Liver (tissue), 9 donors: ENCODE data around the gene USP31. TPM values are rescaled to one million over a fixed set of nuclear protein-coding genes. Genes with fewer than 3 reads are reported as not detected.

Experiments used
- DNase-seq: peaks from one replicate; pipeline ENCODE4 v3.0.0-alpha.2; 2017; ENCODE audit warnings: low spot score
- H3K27ac ChIP-seq, 2 donors: one replicate each; pipeline ENCODE4 v1.7.0; 2013; ENCODE audit warnings: inconsistent platforms in 2 of 2, low read length in 2 of 2, control low read depth in 1 of 2, low read depth in 1 of 2, mild to moderate bottlenecking in 1 of 2
- H3K27me3 ChIP-seq, 4 donors: one replicate each; pipeline versions ENCODE4 v1.6.1 to v1.7.0; 2013; ENCODE audit warnings: low read length in 3 of 4, inconsistent platforms in 1 of 4, mild to moderate bottlenecking in 1 of 4, moderate library complexity in 1 of 4; ENCODE audit not compliant: control insufficient read depth in 4 of 4, insufficient read depth in 4 of 4
- H3K36me3 ChIP-seq, 4 donors: one replicate each; pipeline versions ENCODE4 v1.6.1 to v1.7.0; 2013; ENCODE audit warnings: low read length in 3 of 4, mild to moderate bottlenecking in 3 of 4, low read depth in 1 of 4, moderate library complexity in 1 of 4; ENCODE audit not compliant: control insufficient read depth in 4 of 4, insufficient read depth in 3 of 4
- H3K4me1 ChIP-seq, 4 donors: one replicate each; pipeline versions ENCODE4 v1.6.1 to v1.7.0; 2013; ENCODE audit warnings: low read length in 3 of 4, mild to moderate bottlenecking in 3 of 4, moderate library complexity in 1 of 4; ENCODE audit not compliant: control insufficient read depth in 4 of 4, insufficient read depth in 4 of 4
- H3K4me3 ChIP-seq, 3 donors: one replicate each; pipeline versions ENCODE4 v1.6.1 to v1.7.0; 2013; ENCODE audit warnings: low read length in 3 of 3, control low read depth in 1 of 3, low read depth in 1 of 3, mild to moderate bottlenecking in 1 of 3
- H3K9ac ChIP-seq, 2 donors: one replicate each; pipeline ENCODE4 v1.7.0; 2013; ENCODE audit warnings: low read length in 2 of 2, mild to moderate bottlenecking in 2 of 2, moderate library complexity in 2 of 2, control low read depth in 1 of 2, low read depth in 1 of 2
- H3K9me3 ChIP-seq, 4 donors: one replicate each; pipeline versions ENCODE4 v1.6.1 to v1.7.0; 2013; ENCODE audit warnings: low read length in 3 of 4; ENCODE audit not compliant: control insufficient read depth in 4 of 4
- EGR1 ChIP-seq, 2 donors: IDR thresholded peaks; 2 replicates each; pipeline ENCODE4 v1.6.1; 2016 to 2018; ENCODE audit warnings: antibody characterized with exemption in 2 of 2, low read depth in 2 of 2
- FOXA1 ChIP-seq: IDR thresholded peaks from 2 replicates; pipeline ENCODE4 v1.6.1; 2016; ENCODE audit warnings: antibody characterized with exemption
- FOXA2 ChIP-seq: IDR thresholded peaks from 2 replicates; pipeline ENCODE4 v1.6.1; 2016; ENCODE audit warnings: antibody characterized with exemption
- GABPA ChIP-seq, 2 donors: IDR thresholded peaks in 1 of 2; conservative IDR thresholded peaks in 1 of 2; 2 replicates each; pipeline ENCODE4 v1.6.1; 2016; ENCODE audit warnings: antibody characterized with exemption in 2 of 2, mild to moderate bottlenecking in 1 of 2, moderate library complexity in 1 of 2
- HNF4A ChIP-seq, 2 donors: conservative IDR thresholded peaks; 2 replicates each; pipeline ENCODE4 v1.6.1; 2016; ENCODE audit warnings: antibody characterized with exemption in 2 of 2, mild to moderate bottlenecking in 2 of 2
- HNF4G ChIP-seq: IDR thresholded peaks from 2 replicates; pipeline ENCODE4 v1.6.1; 2016; ENCODE audit warnings: antibody characterized with exemption
- JUND ChIP-seq, 2 donors: IDR thresholded peaks; 2 replicates each; pipeline ENCODE4 v1.6.1; 2016; ENCODE audit warnings: antibody characterized with exemption in 2 of 2
- NR2F2 ChIP-seq: IDR thresholded peaks from 2 replicates; pipeline ENCODE4 v1.6.1; 2016; ENCODE audit warnings: antibody characterized with exemption
- RAD21 ChIP-seq, 2 donors: IDR thresholded peaks; 2 replicates each; pipeline ENCODE4 v1.6.1; 2016; ENCODE audit warnings: antibody characterized with exemption in 2 of 2, mild to moderate bottlenecking in 2 of 2
- RXRA ChIP-seq, 2 donors: IDR thresholded peaks; 2 replicates each; pipeline ENCODE4 v1.6.1; 2017 to 2018; ENCODE audit warnings: antibody characterized with exemption in 2 of 2, mild to moderate bottlenecking in 1 of 2
- SP1 ChIP-seq: IDR thresholded peaks from 2 replicates; pipeline ENCODE4 v1.6.1; 2018; ENCODE audit warnings: antibody characterized with exemption, mild to moderate bottlenecking
- TAF1 ChIP-seq: conservative IDR thresholded peaks from 2 replicates; pipeline ENCODE4 v1.6.1; 2016; ENCODE audit warnings: antibody characterized with exemption, mild to moderate bottlenecking
- YY1 ChIP-seq: IDR thresholded peaks from 2 replicates; pipeline ENCODE4 v1.6.1; 2016; ENCODE audit warnings: antibody characterized with exemption, mild to moderate bottlenecking
- WGBS: extraction: QIAGEN DNeasy Blood & Tissue Kit; methylation state at CpG from one replicate; pipeline ENCODE4 v1.1.7; 2013; 5-methylcytosine and 5-hydroxymethylcytosine counted together
- polyA plus RNA-seq, 2 donors: library from polyadenylated mRNA; stranded (reverse) in 1 of 2; unstranded in 1 of 2; fragments of 200-250 nt in 1 of 2; fragments of >200 nt in 1 of 2; fragmentation: Nextera tagmentation in 1 of 2; extraction: Ambion mirVana in 1 of 2; gene quantifications; one replicate each; pipeline versions ENCODE4 v1.2.1 to v1.2.3, GENCODE V29; 2013 to 2015
- total RNA-seq, 2 donors: library from RNA; depleted of rRNA; stranded (reverse); fragments of >200 nt; gene quantifications; one replicate each; pipeline ENCODE4 v1.2.3, GENCODE V29; 2014
- TF ChIP-seq, protein P1 (sequence below): IDR thresholded peaks from 2 replicates; pipeline ENCODE4 v1.6.1; 2016; ENCODE audit warnings: antibody characterized with exemption
- TF ChIP-seq, protein P2 (sequence below): fragments of 150-350 bp; IDR thresholded peaks from 2 replicates; pipeline ENCODE4 v1.5.1; 2017; ENCODE audit warnings: improper control_type of control experiment, low read depth, low read length; ENCODE audit not compliant: missing input control
- TF ChIP-seq, protein P3 (sequence below): IDR thresholded peaks from 2 replicates; pipeline ENCODE4 v1.6.1; 2016; ENCODE audit warnings: antibody characterized with exemption
- TF ChIP-seq, protein P4 (sequence below): IDR thresholded peaks from 2 replicates; pipeline ENCODE4 v1.6.1; 2016; ENCODE audit warnings: antibody characterized with exemption, mild to moderate bottlenecking
- TF ChIP-seq, protein P5 (sequence below): IDR thresholded peaks from 2 replicates; pipeline ENCODE4 v1.6.1; 2016; ENCODE audit warnings: antibody characterized with exemption
- donor health status: healthy.
- donor health status: healthy.
- donor health status: healthy.
- donor health status: healthy.
- donor health status: healthy.

Gene USP31
- total and polyA plus RNA-seq, 4 donors, result 2.4 to 16.4 (median 3.8) TPM

DNA sequence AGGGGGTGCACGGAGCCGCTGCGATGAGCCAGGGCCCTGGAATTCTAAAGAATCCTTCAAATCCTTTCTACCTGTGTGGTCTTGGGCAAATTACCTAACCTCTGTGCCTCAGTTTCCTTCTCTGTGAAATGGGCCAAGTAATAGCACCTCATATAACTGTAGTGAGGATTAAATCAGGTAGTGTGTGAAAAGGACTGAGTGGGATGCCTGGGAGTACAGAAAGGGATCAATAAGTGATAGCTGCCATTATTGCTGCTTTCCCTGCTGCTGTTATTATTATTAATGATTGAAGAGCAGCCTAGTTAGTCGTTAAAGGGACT is 34.3 kb upstream of the USP31 start:
- H3K4me1 ChIP-seq, result peaks cover 0 to 11% (median 7%) of the 10 kb centered on the region in 4 donors
- DNase-seq, result no peak
- peaks cover 2 to 13% (median 7%) of the 10 kb centered on the region in 4 donors for H3K27me3 ChIP-seq
- no peak overlapping the region for H3K27ac ChIP-seq
- no peak overlapping the region for H3K9ac ChIP-seq
- no peak overlapping the region for H3K4me3 ChIP-seq
- no peaks in the 10 kb centered on the region for H3K36me3 ChIP-seq
- 20% methylated on average over 4 of the region's 4 CpGs for WGBS
- H3K9me3 ChIP-seq, result no peaks in the 10 kb centered on the region
- TF ChIP-seq FOXA1 (no peak), HNF4G (no peak), RXRA (IDR thresholded peaks at IDR 0.05) (no peak), SP1 (no peak), FOXA2 (no peak), JUND (IDR thresholded peaks at IDR 0.05) (no peak), HNF4A (conservative IDR thresholded peaks at IDR 0.05) (no peak), RAD21 (IDR thresholded peaks at IDR 0.05) (no peak), YY1 (no peak), GABPA (IDR thresholded peaks at IDR 0.05 in 1 of 2, conservative IDR thresholded peaks at IDR 0.05 in 1 of 2) (no peak), EGR1 (IDR thresholded peaks at IDR 0.05; ENCODE audit: low read depth in 2 of 2) (no peak), TAF1 (no peak), NR2F2 (no peak)
- TF ChIP-seq, protein P1, sequence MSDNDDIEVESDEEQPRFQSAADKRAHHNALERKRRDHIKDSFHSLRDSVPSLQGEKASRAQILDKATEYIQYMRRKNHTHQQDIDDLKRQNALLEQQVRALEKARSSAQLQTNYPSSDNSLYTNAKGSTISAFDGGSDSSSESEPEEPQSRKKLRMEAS, result no peak
- TF ChIP-seq, protein P2, sequence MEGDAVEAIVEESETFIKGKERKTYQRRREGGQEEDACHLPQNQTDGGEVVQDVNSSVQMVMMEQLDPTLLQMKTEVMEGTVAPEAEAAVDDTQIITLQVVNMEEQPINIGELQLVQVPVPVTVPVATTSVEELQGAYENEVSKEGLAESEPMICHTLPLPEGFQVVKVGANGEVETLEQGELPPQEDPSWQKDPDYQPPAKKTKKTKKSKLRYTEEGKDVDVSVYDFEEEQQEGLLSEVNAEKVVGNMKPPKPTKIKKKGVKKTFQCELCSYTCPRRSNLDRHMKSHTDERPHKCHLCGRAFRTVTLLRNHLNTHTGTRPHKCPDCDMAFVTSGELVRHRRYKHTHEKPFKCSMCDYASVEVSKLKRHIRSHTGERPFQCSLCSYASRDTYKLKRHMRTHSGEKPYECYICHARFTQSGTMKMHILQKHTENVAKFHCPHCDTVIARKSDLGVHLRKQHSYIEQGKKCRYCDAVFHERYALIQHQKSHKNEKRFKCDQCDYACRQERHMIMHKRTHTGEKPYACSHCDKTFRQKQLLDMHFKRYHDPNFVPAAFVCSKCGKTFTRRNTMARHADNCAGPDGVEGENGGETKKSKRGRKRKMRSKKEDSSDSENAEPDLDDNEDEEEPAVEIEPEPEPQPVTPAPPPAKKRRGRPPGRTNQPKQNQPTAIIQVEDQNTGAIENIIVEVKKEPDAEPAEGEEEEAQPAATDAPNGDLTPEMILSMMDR, result no peak
- TF ChIP-seq, protein P3, sequence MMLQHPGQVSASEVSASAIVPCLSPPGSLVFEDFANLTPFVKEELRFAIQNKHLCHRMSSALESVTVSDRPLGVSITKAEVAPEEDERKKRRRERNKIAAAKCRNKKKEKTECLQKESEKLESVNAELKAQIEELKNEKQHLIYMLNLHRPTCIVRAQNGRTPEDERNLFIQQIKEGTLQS, result no peak
- TF ChIP-seq, protein P4, sequence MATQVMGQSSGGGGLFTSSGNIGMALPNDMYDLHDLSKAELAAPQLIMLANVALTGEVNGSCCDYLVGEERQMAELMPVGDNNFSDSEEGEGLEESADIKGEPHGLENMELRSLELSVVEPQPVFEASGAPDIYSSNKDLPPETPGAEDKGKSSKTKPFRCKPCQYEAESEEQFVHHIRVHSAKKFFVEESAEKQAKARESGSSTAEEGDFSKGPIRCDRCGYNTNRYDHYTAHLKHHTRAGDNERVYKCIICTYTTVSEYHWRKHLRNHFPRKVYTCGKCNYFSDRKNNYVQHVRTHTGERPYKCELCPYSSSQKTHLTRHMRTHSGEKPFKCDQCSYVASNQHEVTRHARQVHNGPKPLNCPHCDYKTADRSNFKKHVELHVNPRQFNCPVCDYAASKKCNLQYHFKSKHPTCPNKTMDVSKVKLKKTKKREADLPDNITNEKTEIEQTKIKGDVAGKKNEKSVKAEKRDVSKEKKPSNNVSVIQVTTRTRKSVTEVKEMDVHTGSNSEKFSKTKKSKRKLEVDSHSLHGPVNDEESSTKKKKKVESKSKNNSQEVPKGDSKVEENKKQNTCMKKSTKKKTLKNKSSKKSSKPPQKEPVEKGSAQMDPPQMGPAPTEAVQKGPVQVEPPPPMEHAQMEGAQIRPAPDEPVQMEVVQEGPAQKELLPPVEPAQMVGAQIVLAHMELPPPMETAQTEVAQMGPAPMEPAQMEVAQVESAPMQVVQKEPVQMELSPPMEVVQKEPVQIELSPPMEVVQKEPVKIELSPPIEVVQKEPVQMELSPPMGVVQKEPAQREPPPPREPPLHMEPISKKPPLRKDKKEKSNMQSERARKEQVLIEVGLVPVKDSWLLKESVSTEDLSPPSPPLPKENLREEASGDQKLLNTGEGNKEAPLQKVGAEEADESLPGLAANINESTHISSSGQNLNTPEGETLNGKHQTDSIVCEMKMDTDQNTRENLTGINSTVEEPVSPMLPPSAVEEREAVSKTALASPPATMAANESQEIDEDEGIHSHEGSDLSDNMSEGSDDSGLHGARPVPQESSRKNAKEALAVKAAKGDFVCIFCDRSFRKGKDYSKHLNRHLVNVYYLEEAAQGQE, result no peak
- TF ChIP-seq, protein P5, sequence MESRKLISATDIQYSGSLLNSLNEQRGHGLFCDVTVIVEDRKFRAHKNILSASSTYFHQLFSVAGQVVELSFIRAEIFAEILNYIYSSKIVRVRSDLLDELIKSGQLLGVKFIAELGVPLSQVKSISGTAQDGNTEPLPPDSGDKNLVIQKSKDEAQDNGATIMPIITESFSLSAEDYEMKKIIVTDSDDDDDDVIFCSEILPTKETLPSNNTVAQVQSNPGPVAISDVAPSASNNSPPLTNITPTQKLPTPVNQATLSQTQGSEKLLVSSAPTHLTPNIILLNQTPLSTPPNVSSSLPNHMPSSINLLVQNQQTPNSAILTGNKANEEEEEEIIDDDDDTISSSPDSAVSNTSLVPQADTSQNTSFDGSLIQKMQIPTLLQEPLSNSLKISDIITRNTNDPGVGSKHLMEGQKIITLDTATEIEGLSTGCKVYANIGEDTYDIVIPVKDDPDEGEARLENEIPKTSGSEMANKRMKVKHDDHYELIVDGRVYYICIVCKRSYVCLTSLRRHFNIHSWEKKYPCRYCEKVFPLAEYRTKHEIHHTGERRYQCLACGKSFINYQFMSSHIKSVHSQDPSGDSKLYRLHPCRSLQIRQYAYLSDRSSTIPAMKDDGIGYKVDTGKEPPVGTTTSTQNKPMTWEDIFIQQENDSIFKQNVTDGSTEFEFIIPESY, result no peak
